Testis (tissue), 2 donors: ENCODE results near the gene RCAN3.

ENCODE experiments used
- POLR2A ChIP-seq: fragments of 450-650 bp; IDR thresholded peaks from one replicate; pipeline ENCODE4 v1.6.1; 2017; ENCODE audit warnings: antibody characterized with exemption, mild to moderate bottlenecking, moderate library complexity
- TF ChIP-seq, protein P1 (sequence below), 3 experiments: fragments of 450-650 bp in 2 of 3; fragments of 200-600 bp in 1 of 3; sonication (generic) in 1 of 3; IDR thresholded peaks; one replicate each; pipeline ENCODE4 v1.5.1; 2016 to 2019; ENCODE audit warnings: antibody characterized with exemption in 3 of 3, mild to moderate bottlenecking in 2 of 3, moderate library complexity in 1 of 3

DNA sequence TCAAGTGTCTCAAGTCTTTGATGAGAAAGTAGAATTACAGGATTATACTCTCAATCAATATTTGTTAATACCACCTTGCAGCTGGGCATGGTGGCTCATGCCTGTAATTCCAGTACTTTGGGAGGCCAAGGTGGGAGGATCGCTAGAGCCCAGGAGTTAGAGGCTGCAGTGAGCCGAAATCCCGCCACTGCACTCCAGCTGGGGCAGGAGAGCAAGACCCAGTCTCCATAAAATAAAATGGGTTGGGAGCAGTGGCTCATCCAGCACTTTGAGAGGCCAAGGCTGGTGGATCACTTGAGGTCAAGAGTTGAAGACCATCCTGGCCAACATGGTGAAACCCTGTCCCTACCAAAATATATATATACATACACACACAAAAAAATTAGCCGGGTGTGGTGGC lies 52.1 kb downstream of the RCAN3 start:
- TF ChIP-seq, protein P1, sequence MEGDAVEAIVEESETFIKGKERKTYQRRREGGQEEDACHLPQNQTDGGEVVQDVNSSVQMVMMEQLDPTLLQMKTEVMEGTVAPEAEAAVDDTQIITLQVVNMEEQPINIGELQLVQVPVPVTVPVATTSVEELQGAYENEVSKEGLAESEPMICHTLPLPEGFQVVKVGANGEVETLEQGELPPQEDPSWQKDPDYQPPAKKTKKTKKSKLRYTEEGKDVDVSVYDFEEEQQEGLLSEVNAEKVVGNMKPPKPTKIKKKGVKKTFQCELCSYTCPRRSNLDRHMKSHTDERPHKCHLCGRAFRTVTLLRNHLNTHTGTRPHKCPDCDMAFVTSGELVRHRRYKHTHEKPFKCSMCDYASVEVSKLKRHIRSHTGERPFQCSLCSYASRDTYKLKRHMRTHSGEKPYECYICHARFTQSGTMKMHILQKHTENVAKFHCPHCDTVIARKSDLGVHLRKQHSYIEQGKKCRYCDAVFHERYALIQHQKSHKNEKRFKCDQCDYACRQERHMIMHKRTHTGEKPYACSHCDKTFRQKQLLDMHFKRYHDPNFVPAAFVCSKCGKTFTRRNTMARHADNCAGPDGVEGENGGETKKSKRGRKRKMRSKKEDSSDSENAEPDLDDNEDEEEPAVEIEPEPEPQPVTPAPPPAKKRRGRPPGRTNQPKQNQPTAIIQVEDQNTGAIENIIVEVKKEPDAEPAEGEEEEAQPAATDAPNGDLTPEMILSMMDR (IDR thresholded peaks at IDR 0.05), result no peak
- TF ChIP-seq POLR2A, result no peak
